ENCODE results near the gene REXO1. TPM values are rescaled to one million over a fixed set of nuclear protein-coding genes. Genes with fewer than 3 reads are reported as not detected.

Gene REXO1
- total and polyA plus RNA-seq, 9 of the 15 experiments (the other 6 are each of a cell fraction or from before 2014, with no cell fraction given) = 0.04 to 63.3 (median 15.8) TPM

DNA sequence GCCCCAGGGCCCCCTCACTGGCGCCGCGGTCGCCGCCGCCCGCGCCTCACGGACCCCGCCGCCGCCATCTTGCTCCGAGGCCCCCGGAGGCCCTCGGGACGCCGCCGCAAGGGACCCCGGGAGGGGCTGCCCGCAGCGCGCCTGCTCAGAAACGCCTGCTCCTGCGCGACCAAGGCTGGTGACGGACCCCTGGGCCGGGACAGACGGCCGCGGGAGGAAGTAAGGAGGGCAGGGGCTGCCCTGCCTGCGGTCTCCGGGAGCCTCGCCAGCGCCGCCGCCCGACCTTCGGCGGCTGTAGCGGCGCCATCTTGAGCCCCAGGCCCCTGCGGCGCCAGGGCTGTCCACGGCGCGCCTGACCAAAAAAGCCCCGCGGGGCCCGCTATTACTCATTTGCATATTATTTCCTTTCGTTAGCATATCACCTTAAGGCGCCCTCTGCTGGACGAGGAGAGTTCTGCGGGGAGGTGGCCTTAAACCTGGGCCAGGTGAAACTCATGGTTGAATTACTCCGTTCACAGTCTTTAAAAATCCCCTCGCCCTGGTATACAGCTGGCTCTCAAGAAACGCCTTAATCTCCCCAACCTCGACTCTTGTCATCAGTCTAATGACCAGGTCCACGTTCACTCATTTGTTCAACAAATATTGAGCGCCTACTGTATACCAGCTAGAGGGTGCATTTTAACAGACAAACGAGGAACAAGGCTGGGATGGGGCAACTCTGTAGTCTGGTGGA, at the start of gene REXO1 (continued):
- TF ChIP-seq CBFA2T2 (conservative IDR thresholded peaks at IDR 0.05) (no peak), ASH1L (IDR thresholded peaks at IDR 0.05; ENCODE audit: borderline replicate concordance, low read depth, partially characterized antibody) (no peak), TGIF2 (CRISPR knock-in tag; IDR thresholded peaks at IDR 0.05) (no peak), ZKSCAN3 (CRISPR knock-in tag; IDR thresholded peaks at IDR 0.05) (no peak), NCOA6 (IDR thresholded peaks at IDR 0.05) (no peak), ZNF165 (CRISPR knock-in tag; IDR thresholded peaks at IDR 0.05; ENCODE audit: borderline replicate concordance) (no peak), MAFF (IDR thresholded peaks at IDR 0.05; ENCODE audit: low read length) (no peak), MAZ (CRISPR knock-in tag; conservative IDR thresholded peaks at IDR 0.05 in 1 of 2, IDR thresholded peaks at IDR 0.05 in 1 of 2) (peak; percentile 67 to 94), ESRRB (CRISPR knock-in tag; IDR thresholded peaks at IDR 0.05; ENCODE audit: borderline replicate concordance) (no peak), ETS2 (tag; IDR thresholded peaks at IDR 0.05; ENCODE audit: borderline replicate concordance, poor library complexity, severe bottlenecking) (no peak), ZNF668 (CRISPR knock-in tag; IDR thresholded peaks at IDR 0.05) (no peak), JUND (IDR thresholded peaks at IDR 0.05; ENCODE audit: borderline replicate concordance, low read depth, low read length) (0 out of 2 replicates have a peak, but pooled peaks have one; percentile 31), JUND (tag; IDR thresholded peaks at IDR 0.05; ENCODE audit: borderline replicate concordance, low read depth, low read length) (no peak; the same call in 2 of the 3 replicates), E2F3 (CRISPR knock-in tag; IDR thresholded peaks at IDR 0.05) (0 out of 2 replicates have a peak, but pooled peaks have one; percentile 15), ZNF583 (CRISPR knock-in tag; IDR thresholded peaks at IDR 0.05) (no peak), ZNF76 (CRISPR knock-in tag; IDR thresholded peaks at IDR 0.05; ENCODE audit: borderline replicate concordance) (peak; percentile 80; the same call in 1 of the 2 replicates), KAT8 (IDR thresholded peaks at IDR 0.05; ENCODE audit: low read depth) (no peak), FOXM1 (IDR thresholded peaks at IDR 0.05; ENCODE audit: low read depth) (no peak), FOXM1 (CRISPR knock-in tag; IDR thresholded peaks at IDR 0.05; ENCODE audit: low read depth) (no peak), PHF20 (IDR thresholded peaks at IDR 0.05; ENCODE audit: partially characterized antibody) (peak; percentile 75), FOXJ3 (CRISPR knock-in tag; IDR thresholded peaks at IDR 0.05) (no peak), RBM25 (IDR thresholded peaks at IDR 0.05; ENCODE audit: low read depth, low read length, severe bottlenecking) (no peak), ZFP36 (IDR thresholded peaks at IDR 0.05; ENCODE audit: low read depth, low read length, partially characterized antibody) (peak; percentile 83), ZNF354B (CRISPR knock-in tag; IDR thresholded peaks at IDR 0.05) (no peak)
- TF ChIP-seq, protein P1, sequence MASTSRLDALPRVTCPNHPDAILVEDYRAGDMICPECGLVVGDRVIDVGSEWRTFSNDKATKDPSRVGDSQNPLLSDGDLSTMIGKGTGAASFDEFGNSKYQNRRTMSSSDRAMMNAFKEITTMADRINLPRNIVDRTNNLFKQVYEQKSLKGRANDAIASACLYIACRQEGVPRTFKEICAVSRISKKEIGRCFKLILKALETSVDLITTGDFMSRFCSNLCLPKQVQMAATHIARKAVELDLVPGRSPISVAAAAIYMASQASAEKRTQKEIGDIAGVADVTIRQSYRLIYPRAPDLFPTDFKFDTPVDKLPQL (IDR thresholded peaks at IDR 0.05; ENCODE audit: extremely low read depth, insufficient read length) = no peak
- TF ChIP-seq, protein P2, sequence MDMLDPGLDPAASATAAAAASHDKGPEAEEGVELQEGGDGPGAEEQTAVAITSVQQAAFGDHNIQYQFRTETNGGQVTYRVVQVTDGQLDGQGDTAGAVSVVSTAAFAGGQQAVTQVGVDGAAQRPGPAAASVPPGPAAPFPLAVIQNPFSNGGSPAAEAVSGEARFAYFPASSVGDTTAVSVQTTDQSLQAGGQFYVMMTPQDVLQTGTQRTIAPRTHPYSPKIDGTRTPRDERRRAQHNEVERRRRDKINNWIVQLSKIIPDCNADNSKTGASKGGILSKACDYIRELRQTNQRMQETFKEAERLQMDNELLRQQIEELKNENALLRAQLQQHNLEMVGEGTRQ (CRISPR knock-in tag; IDR thresholded peaks at IDR 0.05) = peak; percentile 7; the same call in 1 of the 2 replicates
- TF ChIP-seq, protein P3, sequence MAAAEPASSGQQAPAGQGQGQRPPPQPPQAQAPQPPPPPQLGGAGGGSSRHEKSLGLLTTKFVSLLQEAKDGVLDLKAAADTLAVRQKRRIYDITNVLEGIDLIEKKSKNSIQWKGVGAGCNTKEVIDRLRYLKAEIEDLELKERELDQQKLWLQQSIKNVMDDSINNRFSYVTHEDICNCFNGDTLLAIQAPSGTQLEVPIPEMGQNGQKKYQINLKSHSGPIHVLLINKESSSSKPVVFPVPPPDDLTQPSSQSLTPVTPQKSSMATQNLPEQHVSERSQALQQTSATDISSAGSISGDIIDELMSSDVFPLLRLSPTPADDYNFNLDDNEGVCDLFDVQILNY (CRISPR knock-in tag; IDR thresholded peaks at IDR 0.05) = no peak

Data from K562 (cell line).